Trophoblast cell (in vitro differentiated cells and primary cell): Measurements from ENCODE around the gene TPST1.

Experiments used
- DNase-seq, 2 donors: peaks; one replicate each; pipeline ENCODE4 v3.0.0-alpha.2; 2016
- H2AFZ ChIP-seq: 2 replicates; pipeline ENCODE4 v1.6.1; 2013; ENCODE audit warnings: low read length, moderate library complexity, mild to moderate bottlenecking; ENCODE audit not compliant: insufficient read depth, poor library complexity
- H2AK5ac ChIP-seq: 2 replicates; pipeline ENCODE4 v1.6.1; 2013; ENCODE audit warnings: mild to moderate bottlenecking, low read length
- H2BK120ac ChIP-seq: 2 replicates; pipeline ENCODE4 v1.6.1; 2013; ENCODE audit warnings: low read length, mild to moderate bottlenecking, moderate library complexity; ENCODE audit not compliant: insufficient read depth, poor library complexity
- H2BK12ac ChIP-seq: 2 replicates; pipeline ENCODE4 v1.6.1; 2013; ENCODE audit warnings: mild to moderate bottlenecking, low read length, moderate library complexity
- H2BK5ac ChIP-seq: 2 replicates; pipeline ENCODE4 v1.6.1; 2013; ENCODE audit warnings: low read length, low read depth, moderate library complexity, mild to moderate bottlenecking; ENCODE audit not compliant: poor library complexity
- H3K14ac ChIP-seq: 2 replicates; pipeline ENCODE4 v1.6.1; 2013; ENCODE audit warnings: mild to moderate bottlenecking, low read length
- H3K18ac ChIP-seq: 2 replicates; pipeline ENCODE4 v1.6.1; 2013; ENCODE audit warnings: mild to moderate bottlenecking, low read length
- H3K23ac ChIP-seq: 2 replicates; pipeline ENCODE4 v1.6.1; 2013; ENCODE audit warnings: low read length
- H3K27ac ChIP-seq: 2 replicates; pipeline ENCODE4 v1.5.1; 2013; ENCODE audit warnings: low read depth, mild to moderate bottlenecking, inconsistent platforms, low read length, moderate library complexity
- H3K27me3 ChIP-seq: 2 replicates; pipeline ENCODE4 v1.6.1; 2013; ENCODE audit warnings: inconsistent platforms, mild to moderate bottlenecking, low read length, moderate library complexity; ENCODE audit not compliant: insufficient read depth
- H3K36me3 ChIP-seq, 2 experiments: 1 replicate in 1 of 2; 2 replicates in 1 of 2; pipeline ENCODE4 v1.6.1; 2013; ENCODE audit warnings: low read length in 2 of 2, mild to moderate bottlenecking in 2 of 2, moderate library complexity in 1 of 2; ENCODE audit not compliant: insufficient read depth in 2 of 2, control insufficient read depth in 1 of 2
- H3K4ac ChIP-seq: 2 replicates; pipeline ENCODE4 v1.6.1; 2013; ENCODE audit warnings: low read depth, mild to moderate bottlenecking, low read length, moderate library complexity
- H3K4me1 ChIP-seq, 2 experiments: 1 replicate in 1 of 2; 2 replicates in 1 of 2; pipeline ENCODE4 v1.6.1; 2013; ENCODE audit warnings: low read length in 2 of 2, mild to moderate bottlenecking in 2 of 2, moderate library complexity in 1 of 2; ENCODE audit not compliant: insufficient read depth in 2 of 2, control insufficient read depth in 1 of 2
- H3K4me2 ChIP-seq: 2 replicates; pipeline ENCODE4 v1.6.1; 2013; ENCODE audit warnings: inconsistent platforms, mild to moderate bottlenecking, low read length, moderate library complexity
- H3K4me3 ChIP-seq: 2 replicates; pipeline ENCODE4 v1.5.1; 2013; ENCODE audit warnings: mild to moderate bottlenecking, low read depth, low read length, inconsistent platforms
- H3K79me1 ChIP-seq: one replicate; pipeline ENCODE4 v1.6.1; 2013; ENCODE audit warnings: low read length
- H3K79me2 ChIP-seq: 2 replicates; pipeline ENCODE4 v1.6.1; 2013; ENCODE audit warnings: low read length, mild to moderate bottlenecking; ENCODE audit not compliant: control insufficient read depth, insufficient read depth, poor library complexity
- H3K9ac ChIP-seq: 2 replicates; pipeline ENCODE4 v1.6.1; 2013; ENCODE audit warnings: mild to moderate bottlenecking, low read length
- H3K9me3 ChIP-seq: 2 replicates; pipeline ENCODE4 v1.6.1; 2013; ENCODE audit warnings: low read depth, mild to moderate bottlenecking, control low read depth, inconsistent platforms, low read length; ENCODE audit not compliant: insufficient read depth
- H4K12ac ChIP-seq: 2 replicates; pipeline ENCODE4 v1.6.1; 2013; ENCODE audit warnings: low read depth, mild to moderate bottlenecking, low read length, moderate library complexity
- H4K8ac ChIP-seq: 2 replicates; pipeline ENCODE4 v1.6.1; 2013; ENCODE audit warnings: low read depth, mild to moderate bottlenecking, low read length, moderate library complexity
- H4K91ac ChIP-seq: one replicate; pipeline ENCODE4 v1.6.1; 2013; ENCODE audit warnings: low read depth, mild to moderate bottlenecking, low read length, moderate library complexity
- WGBS: extraction: QIAGEN DNeasy Blood & Tissue Kit; methylation state at CpG from one replicate; pipeline ENCODE4 v1.1.7; 2013; ENCODE audit warnings: missing lambda C conversion rate; ENCODE audit not compliant: insufficient read length, insufficient coverage; ENCODE audit errors: extremely low coverage; 5-methylcytosine and 5-hydroxymethylcytosine counted together

Gene TPST1

GRCh38 chr7:66281678-66282590, 76.8 kb downstream of the TPST1 start:
- no peak for DNase-seq
- WGBS, result no CpG with 5 or more reads among the region's 8 CpGs
- H3K14ac ChIP-seq, result no peak overlapping the region

GRCh38 chr7:66282591-66282935, 77.4 kb downstream of the TPST1 start:
- no CpG with 5 or more reads among the region's 6 CpGs for WGBS

More at GRCh38 chr7:66281678-66282590, 76.8 kb downstream of the TPST1 start:
- H4K12ac ChIP-seq, result no peak overlapping the region
- H2AK5ac ChIP-seq, result no peak overlapping the region
- H3K9me3 ChIP-seq, result no peaks in the 10 kb centered on the region
- no peak overlapping the region for H2BK5ac ChIP-seq
- no peaks in the 10 kb centered on the region for H3K79me1 ChIP-seq
- H3K27ac ChIP-seq, result no peak overlapping the region
- H3K27me3 ChIP-seq, result no peaks in the 10 kb centered on the region
- H3K23ac ChIP-seq, result no peak overlapping the region
- no peak overlapping the region for H2BK12ac ChIP-seq
- H3K4me1 ChIP-seq, result peaks cover 0 to 3% of the 10 kb centered on the region in 2 experiments
- H3K9ac ChIP-seq, result no peak overlapping the region
- no peak overlapping the region for H4K8ac ChIP-seq
- H4K91ac ChIP-seq, result no peak overlapping the region
- no peaks in the 10 kb centered on the region for H3K36me3 ChIP-seq
- no peak overlapping the region for H3K18ac ChIP-seq
- no peaks in the 10 kb centered on the region for H3K79me2 ChIP-seq
- H2AFZ ChIP-seq, result no peak overlapping the region
- H3K4me3 ChIP-seq, result no peak overlapping the region
- H3K4me2 ChIP-seq, result no peak overlapping the region
- no peak overlapping the region for H2BK120ac ChIP-seq
- peak overlapping the region; percentile 35 for H3K4ac ChIP-seq

GRCh38 chr7:66283003-66283920, 78.1 kb downstream of the TPST1 start:
- Histone ChIP-seq H3K18ac (no peak overlapping the region), H4K91ac (no peak overlapping the region), H3K9me3 (no peaks in the 10 kb centered on the region), H3K4me2 (no peak overlapping the region), H3K23ac (no peak overlapping the region), H2AK5ac (no peak overlapping the region), H3K79me2 (no peaks in the 10 kb centered on the region), H2BK5ac (no peak overlapping the region), H3K4ac (no peak overlapping the region), H3K27me3 (no peaks in the 10 kb centered on the region), H4K8ac (no peak overlapping the region), H3K79me1 (no peaks in the 10 kb centered on the region), H2AFZ (no peak overlapping the region), H3K27ac (no peak overlapping the region), H3K9ac (no peak overlapping the region), H2BK120ac (no peak overlapping the region), H4K12ac (no peak overlapping the region), H3K4me1 (peaks cover 0 to 3% of the 10 kb centered on the region in 2 experiments), H3K4me3 (no peak overlapping the region), H2BK12ac (no peak overlapping the region), H3K36me3 (no peaks in the 10 kb centered on the region), H3K14ac (no peak overlapping the region)
- WGBS, result no CpG with 5 or more reads among the region's 5 CpGs
- peak in 1 of 2 donors; percentile 20 for DNase-seq

More at GRCh38 chr7:66282591-66282935, 77.4 kb downstream of the TPST1 start:
- Histone ChIP-seq H3K9me3 (no peaks in the 10 kb centered on the region), H3K4me1 (peaks cover 0 to 3% of the 10 kb centered on the region in 2 experiments), H3K79me1 (no peaks in the 10 kb centered on the region), H3K27me3 (no peaks in the 10 kb centered on the region), H2AK5ac (no peak overlapping the region), H3K18ac (no peak overlapping the region), H3K14ac (no peak overlapping the region), H3K4me3 (no peak overlapping the region), H4K12ac (no peak overlapping the region), H2BK5ac (no peak overlapping the region), H2BK12ac (no peak overlapping the region), H3K23ac (no peak overlapping the region), H3K79me2 (no peaks in the 10 kb centered on the region), H3K27ac (no peak overlapping the region), H4K91ac (no peak overlapping the region), H3K4ac (no peak overlapping the region), H4K8ac (no peak overlapping the region), H2AFZ (no peak overlapping the region), H3K9ac (no peak overlapping the region), H3K36me3 (no peaks in the 10 kb centered on the region), H3K4me2 (no peak overlapping the region), H2BK120ac (no peak overlapping the region)
- DNase-seq, result no peak

GRCh38 chr7:66296001-66296521, 90.9 kb downstream of the TPST1 start:
- Histone ChIP-seq H3K14ac (no peak overlapping the region), H3K79me1 (no peaks in the 10 kb centered on the region), H2AFZ (no peak overlapping the region), H4K8ac (no peak overlapping the region), H2AK5ac (no peak overlapping the region), H3K4me3 (no peak overlapping the region), H3K9me3 (no peaks in the 10 kb centered on the region), H3K27me3 (no peaks in the 10 kb centered on the region), H2BK5ac (no peak overlapping the region), H3K4ac (no peak overlapping the region), H2BK12ac (no peak overlapping the region), H3K9ac (no peak overlapping the region), H3K79me2 (no peaks in the 10 kb centered on the region), H3K23ac (no peak overlapping the region), H2BK120ac (no peak overlapping the region), H3K18ac (no peak overlapping the region), H3K4me1 (no peaks in the 10 kb centered on the region), H4K12ac (no peak overlapping the region), H3K4me2 (no peak overlapping the region), H3K36me3 (no peaks in the 10 kb centered on the region), H3K27ac (no peak overlapping the region), H4K91ac (no peak overlapping the region)
- no peak for DNase-seq
- WGBS, result no CpG with 5 or more reads among the region's 1 CpG
